WTC11 (cell line): ENCODE results near the gene FCER1G. TPM values are rescaled to one million over a fixed set of nuclear protein-coding genes. Genes with fewer than 3 reads are reported as not detected.

Experiments used
- ATAC-seq: fragments of 200-7000 bp; cut with Tn5 transposase; 2 replicates; pipeline ENCODE4 v1.10.0; 2021; ENCODE audit warnings: mild to moderate bottlenecking, moderate library complexity
- CTCF ChIA-PET: fragments of 300-600 bp; sonication (Branson Sonifier 250); formaldehyde crosslinking; loops from one replicate; lab custom pipeline; 2021; ENCODE audit warnings: antibody characterized with exemption; lab: Charles Lee
- POLR2A ChIA-PET: fragments of 350-600 bp; sonication (Branson Sonifier 250); formaldehyde crosslinking; loops from one replicate; lab custom pipeline; 2021; ENCODE audit warnings: antibody characterized with exemption; lab: Charles Lee
- DNase-seq: peaks from one replicate; pipeline ENCODE4 v3.0.0; 2021; ENCODE audit warnings: low spot score
- H3K27ac Mint-ChIP-seq: 2 replicates; pipeline ENCODE4 v1.8.0; 2021; ENCODE audit warnings: mixed read lengths
- H3K27me3 Mint-ChIP-seq: 2 replicates; pipeline ENCODE4 v1.8.0; 2021; ENCODE audit warnings: low read depth, mild to moderate bottlenecking, moderate library complexity, mixed read lengths
- H3K36me3 Mint-ChIP-seq: 2 replicates; pipeline ENCODE4 v1.8.0; 2021; ENCODE audit warnings: mixed read lengths
- H3K4me1 Mint-ChIP-seq: 2 replicates; pipeline ENCODE4 v1.8.0; 2022; ENCODE audit warnings: mixed read lengths
- H3K4me3 Mint-ChIP-seq: 2 replicates; pipeline ENCODE4 v1.8.0; 2021; ENCODE audit warnings: mild to moderate bottlenecking, moderate library complexity, mixed read lengths
- H3K9me3 Mint-ChIP-seq: 2 replicates; pipeline ENCODE4 v1.8.0; 2021; ENCODE audit warnings: mixed read lengths
- ATF1 ChIP-seq: sonication (generic); formaldehyde crosslinking; IDR thresholded peaks from 2 replicates; pipeline ENCODE4 v1.8.1; 2023; ENCODE audit warnings: mild to moderate bottlenecking, moderate library complexity, missing genetic modification reagents
- ESRRA ChIP-seq: sonication (generic); formaldehyde crosslinking; IDR thresholded peaks from 2 replicates; pipeline ENCODE4 v1.8.1; 2022; ENCODE audit warnings: mild to moderate bottlenecking, missing genetic modification reagents, borderline replicate concordance
- GABPB1 ChIP-seq: sonication (generic); formaldehyde crosslinking; IDR thresholded peaks from 2 replicates; pipeline ENCODE4 v1.8.1; 2023; ENCODE audit warnings: mild to moderate bottlenecking, missing genetic modification reagents
- JAZF1 ChIP-seq: fragments of 250-450 bp; sonication (Bioruptor Pico); IDR thresholded peaks from 2 replicates; pipeline ENCODE4 v1.9.0; 2021; ENCODE audit warnings: moderate library complexity, mild to moderate bottlenecking, inconsistent platforms
- PREB ChIP-seq: sonication (generic); formaldehyde crosslinking; IDR thresholded peaks from 2 replicates; pipeline ENCODE4 v1.8.1; 2022; ENCODE audit warnings: mild to moderate bottlenecking, missing genetic modification reagents, moderate library complexity, borderline replicate concordance
- PRRX2 ChIP-seq: fragments of 250-450 bp; sonication (Bioruptor Pico); IDR thresholded peaks from 2 replicates; pipeline ENCODE4 v1.8.0; 2021; ENCODE audit warnings: mild to moderate bottlenecking
- SMAD3 ChIP-seq: sonication (generic); formaldehyde crosslinking; IDR thresholded peaks from 2 replicates; pipeline ENCODE4 v1.8.0; 2022; ENCODE audit warnings: missing genetic modification reagents, mild to moderate bottlenecking, borderline replicate concordance
- ZBTB21 ChIP-seq: sonication (generic); formaldehyde crosslinking; IDR thresholded peaks from 2 replicates; pipeline ENCODE4 v1.8.1; 2023; ENCODE audit warnings: mild to moderate bottlenecking, missing genetic modification reagents, borderline replicate concordance
- ZNF121 ChIP-seq: sonication (generic); formaldehyde crosslinking; IDR thresholded peaks from 2 replicates; pipeline ENCODE4 v1.8.0; 2023; ENCODE audit warnings: missing genetic modification reagents
- ZNF416 ChIP-seq: fragments of 250-450 bp; sonication (Bioruptor Pico); IDR thresholded peaks from 2 replicates; pipeline ENCODE4 v1.9.0; 2021; ENCODE audit warnings: mild to moderate bottlenecking, inconsistent platforms
- ZNF532 ChIP-seq: fragments of 250-450 bp; sonication (Bioruptor Pico); IDR thresholded peaks from 2 replicates; pipeline ENCODE4 v1.9.0; 2021; ENCODE audit warnings: mild to moderate bottlenecking, borderline replicate concordance
- total RNA-seq: library from RNA; stranded (reverse); gene quantifications from 3 replicates; pipeline ENCODE4 v1.2.3, GENCODE V29; 2021
- TF ChIP-seq, protein P1 (sequence below): fragments of 250-450 bp; sonication (Bioruptor Pico); IDR thresholded peaks from 2 replicates; pipeline ENCODE4 v1.8.0; 2021; ENCODE audit warnings: mild to moderate bottlenecking
- TF ChIP-seq, protein P2 (sequence below): sonication (generic); formaldehyde crosslinking; IDR thresholded peaks from 2 replicates; pipeline ENCODE4 v1.8.0; 2023; ENCODE audit warnings: missing genetic modification reagents
- TF ChIP-seq, protein P3 (sequence below): fragments of 250-450 bp; sonication (Bioruptor Pico); IDR thresholded peaks from 2 replicates; pipeline ENCODE4 v1.9.0; 2021; ENCODE audit warnings: mild to moderate bottlenecking
- TF ChIP-seq, protein P4 (sequence below): sonication (generic); formaldehyde crosslinking; IDR thresholded peaks from 2 replicates; pipeline ENCODE4 v1.8.1; 2023; ENCODE audit warnings: mild to moderate bottlenecking, missing genetic modification reagents, moderate library complexity
- TF ChIP-seq, protein P5 (sequence below): sonication (generic); formaldehyde crosslinking; IDR thresholded peaks from 2 replicates; pipeline ENCODE4 v1.8.0; 2022; ENCODE audit warnings: missing genetic modification reagents

FCER1G gene
- total RNA-seq, 1 experiment from 2014 or later: 0.85 TPM

DNA sequence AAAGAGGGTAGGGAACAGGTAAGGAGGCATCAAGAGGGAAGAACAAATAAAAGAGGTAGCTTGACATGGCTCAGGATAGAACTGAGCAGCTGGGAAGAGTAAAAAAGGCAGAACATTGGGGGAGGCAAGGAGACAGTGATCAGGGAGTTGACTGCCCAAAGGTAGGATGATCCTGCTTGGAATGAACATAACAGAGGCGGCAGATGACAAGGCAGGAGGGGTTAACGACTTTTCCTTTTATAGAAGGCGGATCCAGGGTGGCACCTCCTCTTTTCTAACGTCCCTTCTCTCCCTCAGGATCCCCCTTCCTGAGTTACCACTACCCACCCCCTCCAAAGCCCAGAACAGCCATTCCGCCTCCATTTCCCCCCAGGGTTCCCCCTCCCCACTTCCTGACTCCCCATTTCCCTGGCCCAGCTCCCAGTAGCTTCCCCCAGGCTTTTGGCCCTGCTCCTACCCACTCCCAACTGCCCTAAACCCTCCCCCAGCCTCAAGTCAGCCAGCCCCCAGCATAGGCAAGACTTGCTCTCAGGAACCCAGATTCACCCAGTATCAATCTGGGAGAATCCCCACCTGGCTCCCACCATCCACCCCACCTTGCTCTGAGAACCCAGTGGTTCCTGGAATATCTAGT is 15.5 kb upstream of the FCER1G start:
- Mint-ChIP-seq H3K4me3 (no peak overlapping the region), H3K36me3 (peaks cover 12% of the 10 kb centered on the region), H3K4me1 (peaks cover 65% of the 10 kb centered on the region), H3K27ac (peak overlapping the region; percentile 51), H3K9me3 (no peaks in the 10 kb centered on the region), H3K27me3 (no peaks in the 10 kb centered on the region)
- DNase-seq: no peak
- CTCF ChIA-PET: interaction anchor here (1.0 to 3.3 kb wide), 7 partner anchors 8 to 179 kb away, joined by 3 to 47 read pairs (median 19); partner anchors contain the start of genes F11R, PCP4L1, PPOX and TOMM40L
- TF ChIP-seq SMAD3 (CRISPR knock-in tag) (no peak), ESRRA (CRISPR knock-in tag) (no peak), ZBTB21 (CRISPR knock-in tag) (no peak), ZNF532 (CRISPR knock-in tag) (no peak), ATF1 (no peak), PRRX2 (CRISPR knock-in tag) (no peak), JAZF1 (CRISPR knock-in tag) (no peak), GABPB1 (CRISPR knock-in tag) (no peak), PREB (CRISPR knock-in tag) (no peak), ZNF416 (CRISPR knock-in tag) (no peak), ZNF121 (CRISPR knock-in tag) (no peak)
- TF ChIP-seq, protein P1, sequence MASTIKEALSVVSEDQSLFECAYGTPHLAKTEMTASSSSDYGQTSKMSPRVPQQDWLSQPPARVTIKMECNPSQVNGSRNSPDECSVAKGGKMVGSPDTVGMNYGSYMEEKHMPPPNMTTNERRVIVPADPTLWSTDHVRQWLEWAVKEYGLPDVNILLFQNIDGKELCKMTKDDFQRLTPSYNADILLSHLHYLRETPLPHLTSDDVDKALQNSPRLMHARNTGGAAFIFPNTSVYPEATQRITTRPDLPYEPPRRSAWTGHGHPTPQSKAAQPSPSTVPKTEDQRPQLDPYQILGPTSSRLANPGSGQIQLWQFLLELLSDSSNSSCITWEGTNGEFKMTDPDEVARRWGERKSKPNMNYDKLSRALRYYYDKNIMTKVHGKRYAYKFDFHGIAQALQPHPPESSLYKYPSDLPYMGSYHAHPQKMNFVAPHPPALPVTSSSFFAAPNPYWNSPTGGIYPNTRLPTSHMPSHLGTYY (CRISPR knock-in tag): no peak
- TF ChIP-seq, protein P2, sequence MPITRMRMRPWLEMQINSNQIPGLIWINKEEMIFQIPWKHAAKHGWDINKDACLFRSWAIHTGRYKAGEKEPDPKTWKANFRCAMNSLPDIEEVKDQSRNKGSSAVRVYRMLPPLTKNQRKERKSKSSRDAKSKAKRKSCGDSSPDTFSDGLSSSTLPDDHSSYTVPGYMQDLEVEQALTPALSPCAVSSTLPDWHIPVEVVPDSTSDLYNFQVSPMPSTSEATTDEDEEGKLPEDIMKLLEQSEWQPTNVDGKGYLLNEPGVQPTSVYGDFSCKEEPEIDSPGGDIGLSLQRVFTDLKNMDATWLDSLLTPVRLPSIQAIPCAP: no peak
- TF ChIP-seq, protein P3, sequence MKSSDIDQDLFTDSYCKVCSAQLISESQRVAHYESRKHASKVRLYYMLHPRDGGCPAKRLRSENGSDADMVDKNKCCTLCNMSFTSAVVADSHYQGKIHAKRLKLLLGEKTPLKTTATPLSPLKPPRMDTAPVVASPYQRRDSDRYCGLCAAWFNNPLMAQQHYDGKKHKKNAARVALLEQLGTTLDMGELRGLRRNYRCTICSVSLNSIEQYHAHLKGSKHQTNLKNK (CRISPR knock-in tag): no peak
- TF ChIP-seq, protein P4, sequence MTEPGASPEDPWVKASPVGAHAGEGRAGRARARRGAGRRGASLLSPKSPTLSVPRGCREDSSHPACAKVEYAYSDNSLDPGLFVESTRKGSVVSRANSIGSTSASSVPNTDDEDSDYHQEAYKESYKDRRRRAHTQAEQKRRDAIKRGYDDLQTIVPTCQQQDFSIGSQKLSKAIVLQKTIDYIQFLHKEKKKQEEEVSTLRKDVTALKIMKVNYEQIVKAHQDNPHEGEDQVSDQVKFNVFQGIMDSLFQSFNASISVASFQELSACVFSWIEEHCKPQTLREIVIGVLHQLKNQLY (CRISPR knock-in tag): no peak
- TF ChIP-seq, protein P5, sequence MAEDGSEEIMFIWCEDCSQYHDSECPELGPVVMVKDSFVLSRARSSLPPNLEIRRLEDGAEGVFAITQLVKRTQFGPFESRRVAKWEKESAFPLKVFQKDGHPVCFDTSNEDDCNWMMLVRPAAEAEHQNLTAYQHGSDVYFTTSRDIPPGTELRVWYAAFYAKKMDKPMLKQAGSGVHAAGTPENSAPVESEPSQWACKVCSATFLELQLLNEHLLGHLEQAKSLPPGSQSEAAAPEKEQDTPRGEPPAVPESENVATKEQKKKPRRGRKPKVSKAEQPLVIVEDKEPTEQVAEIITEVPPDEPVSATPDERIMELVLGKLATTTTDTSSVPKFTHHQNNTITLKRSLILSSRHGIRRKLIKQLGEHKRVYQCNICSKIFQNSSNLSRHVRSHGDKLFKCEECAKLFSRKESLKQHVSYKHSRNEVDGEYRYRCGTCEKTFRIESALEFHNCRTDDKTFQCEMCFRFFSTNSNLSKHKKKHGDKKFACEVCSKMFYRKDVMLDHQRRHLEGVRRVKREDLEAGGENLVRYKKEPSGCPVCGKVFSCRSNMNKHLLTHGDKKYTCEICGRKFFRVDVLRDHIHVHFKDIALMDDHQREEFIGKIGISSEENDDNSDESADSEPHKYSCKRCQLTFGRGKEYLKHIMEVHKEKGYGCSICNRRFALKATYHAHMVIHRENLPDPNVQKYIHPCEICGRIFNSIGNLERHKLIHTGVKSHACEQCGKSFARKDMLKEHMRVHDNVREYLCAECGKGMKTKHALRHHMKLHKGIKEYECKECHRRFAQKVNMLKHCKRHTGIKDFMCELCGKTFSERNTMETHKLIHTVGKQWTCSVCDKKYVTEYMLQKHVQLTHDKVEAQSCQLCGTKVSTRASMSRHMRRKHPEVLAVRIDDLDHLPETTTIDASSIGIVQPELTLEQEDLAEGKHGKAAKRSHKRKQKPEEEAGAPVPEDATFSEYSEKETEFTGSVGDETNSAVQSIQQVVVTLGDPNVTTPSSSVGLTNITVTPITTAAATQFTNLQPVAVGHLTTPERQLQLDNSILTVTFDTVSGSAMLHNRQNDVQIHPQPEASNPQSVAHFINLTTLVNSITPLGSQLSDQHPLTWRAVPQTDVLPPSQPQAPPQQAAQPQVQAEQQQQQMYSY (CRISPR knock-in tag): no peak
- ATAC-seq: no peak
- POLR2A ChIA-PET: interaction anchor here (1.0 to 1.8 kb wide), 3 partner anchors 22 to 34 kb away, joined by 3 to 9 read pairs (median 4); partner anchors contain the start of genes B4GALT3, PPOX and TOMM40L
